AG04449 (cell line): ENCODE results near the gene DCHS1.

Source experiments
- CTCF ChIA-PET: fragments of 350-600 bp; formaldehyde crosslinking; extraction: SDS; loops from one replicate; lab custom pipeline; 2021; ENCODE audit warnings: antibody characterized with exemption; lab: Yijun Ruan, JAX
- POLR2A ChIA-PET: fragments of 400-600, 350-600 bp; formaldehyde crosslinking; extraction: SDS; loops from one replicate; lab custom pipeline; 2020; ENCODE audit warnings: antibody characterized with exemption, inconsistent platforms; lab: Yijun Ruan, JAX
- DNase-seq: peaks from one replicate; pipeline ENCODE4 v3.0.0-alpha.2; 2010; ENCODE audit warnings: low read depth, low spot score
- H3K4me3 ChIP-seq: 2 replicates; pipeline ENCODE4 v1.5.1; 2011; ENCODE audit warnings: low read depth, mild to moderate bottlenecking, control low read depth, low read length
- CTCF ChIP-seq: IDR thresholded peaks from one replicate; pipeline ENCODE4 v1.5.1; 2011; ENCODE audit warnings: mild to moderate bottlenecking, moderate library complexity, low read length, control low read depth, inconsistent platforms; ENCODE audit not compliant: insufficient read depth; ENCODE audit errors: missing control alignments

The DCHS1 gene

GRCh38 chr11:6621711-6622211, 33.8 kb downstream of the DCHS1 start:
- TF ChIP-seq CTCF = no peak
- ChIA-PET CTCF (interaction anchor here (0.8 to 1.9 kb wide), 5 partner anchors 10 to 91 kb away, joined by 3 to 8 read pairs (median 4); partner anchors contain the start of gene MRPL17), POLR2A (interaction anchor here (0.6 kb wide), 1 partner anchor 54 kb away, joined by 6 read pairs; no protein-coding TSS in a partner anchor)
- H3K4me3 ChIP-seq = no peak overlapping the region
- DNase-seq = no peak

GRCh38 chr11:6620636-6621035, 35.0 kb downstream of the DCHS1 start:
- no peak overlapping the region for H3K4me3 ChIP-seq
- TF ChIP-seq CTCF = no peak
- CTCF ChIA-PET = interaction anchor here (0.6 to 1.9 kb wide), 5 partner anchors 16 to 90 kb away, joined by 3 to 8 read pairs (median 4); partner anchors contain the start of gene MRPL17
- POLR2A ChIA-PET = interaction anchor here (0.9 kb wide), 1 partner anchor 12 kb away, joined by 3 read pairs; no protein-coding TSS in a partner anchor
- DNase-seq = no peak

DNA sequence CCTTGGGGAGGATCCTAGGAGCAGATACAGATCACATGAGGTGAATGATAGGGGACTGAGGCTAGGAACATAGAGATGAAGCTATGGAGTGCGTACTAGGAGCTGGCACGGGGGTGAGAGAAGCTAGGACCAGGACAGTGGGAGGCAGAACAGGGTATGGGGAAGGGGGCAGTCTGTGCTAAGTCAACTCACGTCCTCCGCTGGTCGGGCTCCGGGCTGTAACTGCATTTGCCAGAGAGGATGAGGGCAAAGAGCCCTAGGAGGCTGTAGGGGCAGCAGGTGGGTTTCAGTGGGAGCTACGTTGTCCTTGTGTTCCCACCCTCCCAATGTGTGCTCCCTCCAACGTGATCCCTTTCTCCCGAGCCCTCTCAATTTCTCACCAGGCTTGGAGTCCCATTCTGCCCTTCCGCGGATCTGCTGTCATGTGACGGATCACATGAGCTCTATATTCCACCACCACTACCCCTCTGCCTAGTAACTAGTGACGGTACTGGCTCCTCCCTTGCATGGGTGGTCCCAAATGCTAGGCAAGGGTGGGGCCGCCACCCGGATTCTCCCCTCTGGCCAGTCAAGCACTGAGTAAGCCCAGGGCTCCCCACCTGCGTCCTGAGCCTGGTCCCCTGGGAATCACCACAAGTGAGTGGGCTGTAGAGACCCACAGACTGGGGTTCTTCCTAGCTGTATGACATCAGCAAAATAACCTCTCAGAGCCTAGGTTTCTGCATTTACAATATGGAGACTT, 36.4 kb downstream of the DCHS1 start, which contains the start of gene TPP1:
Gene TPP1 (minus strand): TSS at position 419 of the 742 bp plus-strand sequence. CDS start 22 bp downstream, at position 397.
- peak within 1 kb of the TSS; percentile 97 for H3K4me3 ChIP-seq
- TF ChIP-seq CTCF = no peak
- ChIA-PET CTCF (interaction anchor here (0.7 to 4.0 kb wide), 21 partner anchors 8 to 240 kb away, joined by 3 to 31 read pairs (median 5); partner anchors contain the start of genes DCHS1 and MRPL17), POLR2A (interaction anchor here (0.6 to 1.7 kb wide), 8 partner anchors 9 to 138 kb away, joined by 3 to 9 read pairs (median 4); partner anchors contain the start of genes ARFIP2, MRPL17 and TIMM10B)
- DNase-seq = no peak

- peak overlapping the region; percentile 97 for H3K4me3 ChIP-seq
- TF ChIP-seq CTCF = peak; percentile 10
- DNase-seq = no peak
- ChIA-PET POLR2A (interaction anchor here (0.6 to 1.7 kb wide), 9 partner anchors 9 to 137 kb away, joined by 3 to 9 read pairs (median 4); partner anchors contain the start of genes ARFIP2, MRPL17 and TIMM10B), CTCF (interaction anchor here (0.7 to 4.0 kb wide), 20 partner anchors 9 to 239 kb away, joined by 3 to 31 read pairs (median 6); partner anchors contain the start of genes DCHS1 and MRPL17)
Observed at GRCh38 chr11:6618117-6619003, 37.2 kb downstream of the DCHS1 start.

GRCh38 chr11:6617315-6617781, 38.3 kb downstream of the DCHS1 start:
- TF ChIP-seq CTCF = no peak
- POLR2A ChIA-PET = interaction anchor here (1.1 to 1.3 kb wide), 2 partner anchors 10 to 40 kb away, joined by 3 to 4 read pairs; no protein-coding TSS in a partner anchor
- H3K4me3 ChIP-seq = peak overlapping the region; percentile 29
- no peak for DNase-seq
- CTCF ChIA-PET = interaction anchor here (0.7 to 4.0 kb wide), 9 partner anchors 10 to 112 kb away, joined by 3 to 31 read pairs (median 8); partner anchors contain the start of gene MRPL17
